Retinal pigment epithelial cell (primary cell): ENCODE results near the gene UCN2.

Experiments
- DNase-seq: peaks from one replicate; pipeline ENCODE4 v3.0.0-alpha.2; 2010; ENCODE audit warnings: low read depth
- H3K4me3 ChIP-seq: 2 replicates; pipeline ENCODE4 v1.5.1; 2011; ENCODE audit warnings: mild to moderate bottlenecking, low read length, control low read depth, moderate library complexity
- TF ChIP-seq, protein P1 (sequence below): conservative IDR thresholded peaks from 2 replicates; pipeline ENCODE4 v1.5.1; 2011; ENCODE audit warnings: low read depth, low read length, control low read depth, inconsistent platforms

Gene UCN2

GRCh38 chr3:48599509-48600285 is 36.1 kb upstream of the UCN2 start:
- TF ChIP-seq, protein P1, sequence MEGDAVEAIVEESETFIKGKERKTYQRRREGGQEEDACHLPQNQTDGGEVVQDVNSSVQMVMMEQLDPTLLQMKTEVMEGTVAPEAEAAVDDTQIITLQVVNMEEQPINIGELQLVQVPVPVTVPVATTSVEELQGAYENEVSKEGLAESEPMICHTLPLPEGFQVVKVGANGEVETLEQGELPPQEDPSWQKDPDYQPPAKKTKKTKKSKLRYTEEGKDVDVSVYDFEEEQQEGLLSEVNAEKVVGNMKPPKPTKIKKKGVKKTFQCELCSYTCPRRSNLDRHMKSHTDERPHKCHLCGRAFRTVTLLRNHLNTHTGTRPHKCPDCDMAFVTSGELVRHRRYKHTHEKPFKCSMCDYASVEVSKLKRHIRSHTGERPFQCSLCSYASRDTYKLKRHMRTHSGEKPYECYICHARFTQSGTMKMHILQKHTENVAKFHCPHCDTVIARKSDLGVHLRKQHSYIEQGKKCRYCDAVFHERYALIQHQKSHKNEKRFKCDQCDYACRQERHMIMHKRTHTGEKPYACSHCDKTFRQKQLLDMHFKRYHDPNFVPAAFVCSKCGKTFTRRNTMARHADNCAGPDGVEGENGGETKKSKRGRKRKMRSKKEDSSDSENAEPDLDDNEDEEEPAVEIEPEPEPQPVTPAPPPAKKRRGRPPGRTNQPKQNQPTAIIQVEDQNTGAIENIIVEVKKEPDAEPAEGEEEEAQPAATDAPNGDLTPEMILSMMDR, result no peak

GRCh38 chr3:48599077-48599501 is 35.5 kb upstream of the UCN2 start:
- TF ChIP-seq, protein P1, result no peak
- no peak overlapping the region for H3K4me3 ChIP-seq
- DNase-seq, result no peak

More at GRCh38 chr3:48599509-48600285, 36.1 kb upstream of the UCN2 start:
- no peak for DNase-seq
- H3K4me3 ChIP-seq, result no peak overlapping the region

DNA sequence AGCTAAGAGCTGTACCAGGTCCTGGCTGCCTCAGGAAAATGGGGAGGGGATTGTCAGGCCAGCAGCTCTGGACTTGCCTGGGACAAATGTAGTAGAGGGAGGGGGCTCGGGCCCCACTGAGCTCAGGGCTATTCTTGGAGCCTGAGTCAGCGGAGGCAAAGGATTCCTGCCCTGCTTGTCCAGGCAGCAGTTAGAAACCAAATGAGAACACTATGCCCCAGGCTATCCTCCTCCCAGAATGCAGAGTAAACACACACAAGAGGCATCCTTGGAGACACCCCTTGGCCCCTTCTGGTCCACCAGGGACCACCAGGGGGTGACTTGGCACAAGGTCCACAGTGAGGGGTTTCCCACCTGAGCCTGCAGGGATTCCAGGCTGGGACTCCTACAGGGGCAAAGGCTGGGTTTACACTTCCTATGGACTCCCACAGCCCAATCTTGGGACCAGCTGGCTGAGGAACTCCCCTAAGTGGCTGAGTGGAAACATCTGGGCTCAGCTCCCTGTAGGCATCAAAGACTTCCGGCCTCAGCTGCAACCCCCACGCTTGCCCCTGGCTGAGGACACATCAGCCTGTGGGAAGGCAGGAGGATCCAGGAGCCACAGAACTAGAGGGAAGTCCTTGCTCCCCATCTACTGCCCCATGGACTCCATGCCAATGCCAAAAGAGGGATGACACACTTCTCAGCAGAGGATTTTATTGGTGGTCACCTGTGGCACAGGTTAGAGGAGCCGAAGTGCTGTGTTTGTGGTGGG is 34.9 kb upstream of the UCN2 start:
- no peak overlapping the region for H3K4me3 ChIP-seq
- TF ChIP-seq, protein P1, result no peak
- no peak for DNase-seq

- TF ChIP-seq, protein P1, result no peak
- H3K4me3 ChIP-seq, result no peak overlapping the region
- DNase-seq, result no peak
These were observed 33.8 kb upstream of the UCN2 start for GRCh38 chr3:48597408-48597800.

DNA sequence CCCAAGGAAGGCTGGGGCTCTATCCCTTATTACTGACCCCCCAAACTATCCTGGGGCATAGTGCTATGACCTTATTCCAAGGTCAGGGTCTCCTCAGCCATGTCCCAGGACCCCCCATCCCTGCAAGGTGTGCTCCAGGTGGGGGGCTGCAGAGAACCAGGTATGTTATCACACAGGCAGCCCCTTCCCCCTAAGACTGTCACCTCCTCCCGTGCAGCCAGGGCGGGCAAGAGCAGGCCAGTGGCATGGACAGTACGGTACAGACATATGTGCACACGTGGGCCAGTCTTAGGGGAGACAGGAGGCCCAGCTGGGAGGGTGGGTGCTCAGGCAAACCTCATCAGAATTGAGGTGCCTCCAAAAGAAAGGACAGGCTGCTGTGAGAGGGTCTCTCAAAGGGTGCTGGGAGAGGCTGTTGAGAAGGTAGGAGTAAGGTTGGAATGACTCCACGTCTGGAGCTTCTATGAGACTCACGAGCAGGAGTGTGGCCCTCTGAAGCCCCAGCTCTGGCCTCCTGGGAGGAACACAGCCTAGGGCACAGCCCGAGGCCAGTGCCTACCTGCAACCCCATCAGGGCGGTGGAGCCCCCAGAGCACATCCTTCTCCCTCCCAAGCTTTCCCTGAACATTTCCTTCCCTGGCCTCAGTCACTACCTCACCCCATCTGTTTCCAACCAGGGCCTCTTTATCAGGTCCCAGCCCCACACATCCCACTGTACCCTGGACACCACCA is 33.3 kb upstream of the UCN2 start:
- no peak overlapping the region for H3K4me3 ChIP-seq
- TF ChIP-seq, protein P1, result no peak
- no peak for DNase-seq

DNA sequence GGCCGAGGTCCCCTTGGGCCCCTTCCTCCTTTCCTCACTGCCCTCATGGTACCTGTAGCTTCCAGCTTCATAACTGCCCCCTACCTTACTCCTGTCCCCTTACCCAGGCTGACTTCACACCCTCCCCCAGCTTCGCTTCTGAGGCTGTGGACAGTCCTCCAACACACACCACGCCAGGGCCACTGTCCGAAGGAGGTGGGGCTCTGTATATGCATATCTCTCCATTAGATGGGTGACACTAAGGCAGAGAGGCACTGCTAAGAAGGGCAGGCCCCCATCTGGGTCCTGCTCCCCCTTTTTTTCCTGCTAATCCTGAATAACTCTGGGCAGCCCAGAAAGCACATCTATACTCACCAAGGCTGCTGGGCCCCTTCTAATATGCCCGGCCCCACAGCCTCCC is 32.6 kb upstream of the UCN2 start:
- no peak overlapping the region for H3K4me3 ChIP-seq
- TF ChIP-seq, protein P1, result no peak
- DNase-seq, result no peak
